Measurements from ENCODE around the gene PTPRJ.
A peak's percentile ranks its signal among the peaks of the same experiment; 100 is the strongest.
"Not testable (repeated sequence)": the region's sequence is repeated elsewhere in the genome, so short reads cannot be mapped to it uniquely, and the experiment has no call there.

Gene PTPRJ

DNA sequence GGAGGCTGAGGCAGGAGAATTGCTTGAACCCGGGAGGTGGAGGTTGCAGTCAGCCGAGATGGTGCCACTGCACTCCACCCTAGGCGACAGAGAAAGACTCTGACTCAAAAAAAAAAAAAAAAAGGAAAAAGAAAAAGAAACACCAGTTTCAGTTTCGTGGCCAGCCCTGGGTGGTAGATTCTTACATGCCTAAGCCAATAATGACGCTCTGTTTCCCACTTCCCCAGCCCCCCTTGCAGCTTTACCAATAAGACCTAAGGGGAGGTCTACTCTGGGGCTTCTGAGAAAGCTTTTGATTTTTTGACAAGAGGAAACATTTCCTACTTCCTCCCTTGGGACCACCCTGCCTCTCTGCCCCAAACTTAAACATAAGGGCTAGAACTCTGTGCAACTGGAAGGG is 30.0 kb upstream of the PTPRJ start:
- FAIRE-seq, result no peak
- TF ChIP-seq POLR2A (IDR thresholded peaks at IDR 0.05; ENCODE audit: low read depth, low read length), result no peak
- DNase-seq (ENCODE audit: insufficient read length, low spot score), result no peak

DNA sequence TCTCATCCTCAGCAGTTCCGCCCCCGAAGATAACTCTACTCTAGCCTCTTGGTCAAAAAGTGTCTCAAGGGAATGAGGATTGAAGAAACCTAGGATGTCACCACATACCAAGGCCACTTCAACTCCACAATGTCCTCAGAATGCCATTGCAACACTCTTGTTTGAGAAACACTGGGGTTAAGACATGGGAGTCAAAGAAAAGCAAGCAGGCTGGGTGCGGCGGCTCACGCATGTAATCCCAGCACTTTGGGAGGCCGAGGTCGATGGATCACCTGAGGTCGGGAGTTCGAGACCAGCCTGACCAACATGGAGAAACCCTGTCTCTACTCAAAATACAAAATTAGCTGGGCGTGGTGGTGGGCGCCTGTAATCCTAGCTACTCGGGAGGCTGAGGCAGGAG is 28.9 kb upstream of the PTPRJ start:
- not testable (repeated sequence) for DNase-seq (ENCODE audit: insufficient read length, low spot score); FAIRE-seq

DNA sequence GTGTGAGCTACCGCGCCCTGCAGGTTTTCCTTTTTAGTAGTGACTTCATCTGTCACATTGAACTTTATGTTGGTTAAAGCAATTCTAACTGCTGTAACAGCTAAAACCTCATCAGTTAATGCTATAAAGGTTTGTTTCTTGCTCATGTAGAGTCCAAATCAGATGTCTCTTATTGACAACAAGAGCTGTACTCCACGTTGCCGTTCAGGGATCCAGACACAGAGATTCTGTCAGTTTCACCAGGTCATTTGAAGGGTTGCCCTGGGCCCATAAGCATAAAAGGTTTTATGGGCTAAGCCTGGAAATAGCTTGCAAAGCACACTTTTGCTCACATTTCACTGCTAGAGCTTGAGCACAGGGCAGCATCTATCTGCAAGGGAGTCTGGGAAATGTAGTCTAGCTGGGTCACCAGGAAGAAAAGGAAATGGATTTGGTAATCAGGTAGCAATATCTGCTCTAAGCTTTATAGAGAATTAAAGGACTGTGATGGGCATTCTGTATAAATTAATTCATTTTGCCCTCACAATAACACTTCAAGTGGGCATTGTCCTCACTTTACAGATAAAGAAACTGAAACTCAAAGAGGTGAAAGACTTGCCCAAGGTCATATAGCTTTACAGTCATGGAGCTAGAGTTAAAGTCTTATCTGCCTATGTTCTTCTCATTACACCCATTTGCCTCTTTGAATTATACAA is 25.2 kb upstream of the PTPRJ start:
- TF ChIP-seq POLR2A (IDR thresholded peaks at IDR 0.05; ENCODE audit: low read depth, low read length), result no peak
- DNase-seq (ENCODE audit: insufficient read length, low spot score), result no peak
- no peak for FAIRE-seq

DNA sequence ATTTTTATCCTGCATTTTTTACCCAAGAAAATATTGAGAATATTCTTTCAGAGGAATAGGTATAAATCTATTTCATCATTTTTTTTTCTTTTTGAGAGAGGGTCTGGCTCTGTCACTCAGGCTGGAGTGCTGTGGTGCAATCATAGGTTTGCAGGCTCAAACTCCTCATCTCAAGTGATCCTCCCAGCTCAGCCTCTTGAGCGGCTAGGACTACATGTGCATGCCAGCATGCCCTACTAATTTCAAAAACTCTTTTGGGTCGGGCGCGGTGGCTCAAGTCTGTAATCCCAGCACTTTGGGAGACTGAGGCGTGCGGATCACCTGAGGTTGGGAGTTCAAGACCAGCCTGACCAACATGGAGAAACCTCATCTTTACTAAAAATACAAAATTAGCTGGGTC is 20.3 kb upstream of the PTPRJ start:
- DNase-seq (ENCODE audit: insufficient read length, low spot score), result no peak
- no peak for TF ChIP-seq POLR2A (IDR thresholded peaks at IDR 0.05; ENCODE audit: low read depth, low read length)
- FAIRE-seq, result no peak

DNA sequence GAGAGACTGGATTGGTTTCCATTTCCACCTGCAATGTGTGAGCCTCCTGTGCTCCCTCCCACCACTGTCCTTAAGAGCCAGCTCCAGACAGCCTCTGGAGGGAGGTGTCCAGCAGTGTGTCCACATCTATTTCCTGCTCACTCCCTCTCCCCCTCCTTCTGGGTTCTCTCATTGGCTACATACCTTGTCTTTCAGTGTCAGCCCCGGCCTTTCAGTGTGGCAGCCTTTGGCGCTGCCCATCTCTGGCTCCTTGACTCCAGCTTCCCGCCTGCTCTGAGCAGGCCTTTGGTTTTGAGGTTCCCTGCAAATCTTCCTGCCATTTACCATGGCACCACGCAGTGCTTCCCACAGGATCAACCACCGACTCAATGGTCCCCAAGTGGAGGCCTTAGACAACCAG is 19.0 kb upstream of the PTPRJ start:
- TF ChIP-seq POLR2A (IDR thresholded peaks at IDR 0.05; ENCODE audit: low read depth, low read length), result no peak
- FAIRE-seq, result no peak
- peak; percentile 75 for DNase-seq (ENCODE audit: insufficient read length, low spot score)

DNA sequence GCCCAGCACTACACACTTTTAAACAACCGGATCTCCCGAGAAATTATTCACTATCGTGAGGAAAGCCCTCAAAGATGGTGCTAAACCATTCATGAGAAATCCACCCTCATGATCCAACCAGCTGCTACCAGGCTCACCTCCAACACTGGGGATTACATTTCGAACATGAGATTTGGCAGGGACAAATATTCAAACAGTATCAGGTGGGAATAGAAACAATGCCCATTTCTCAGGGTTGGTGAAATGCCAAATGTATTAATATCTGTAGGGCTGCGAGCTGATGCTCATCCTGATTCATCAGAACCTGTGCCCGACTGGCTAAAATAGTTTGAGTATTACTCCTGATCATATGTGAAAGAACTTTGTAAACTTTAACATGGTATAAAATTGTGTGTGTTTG is 15.8 kb upstream of the PTPRJ start:
- FAIRE-seq, result no peak
- DNase-seq (ENCODE audit: insufficient read length, low spot score), result no peak
- no peak for TF ChIP-seq POLR2A (IDR thresholded peaks at IDR 0.05; ENCODE audit: low read depth, low read length)

DNA sequence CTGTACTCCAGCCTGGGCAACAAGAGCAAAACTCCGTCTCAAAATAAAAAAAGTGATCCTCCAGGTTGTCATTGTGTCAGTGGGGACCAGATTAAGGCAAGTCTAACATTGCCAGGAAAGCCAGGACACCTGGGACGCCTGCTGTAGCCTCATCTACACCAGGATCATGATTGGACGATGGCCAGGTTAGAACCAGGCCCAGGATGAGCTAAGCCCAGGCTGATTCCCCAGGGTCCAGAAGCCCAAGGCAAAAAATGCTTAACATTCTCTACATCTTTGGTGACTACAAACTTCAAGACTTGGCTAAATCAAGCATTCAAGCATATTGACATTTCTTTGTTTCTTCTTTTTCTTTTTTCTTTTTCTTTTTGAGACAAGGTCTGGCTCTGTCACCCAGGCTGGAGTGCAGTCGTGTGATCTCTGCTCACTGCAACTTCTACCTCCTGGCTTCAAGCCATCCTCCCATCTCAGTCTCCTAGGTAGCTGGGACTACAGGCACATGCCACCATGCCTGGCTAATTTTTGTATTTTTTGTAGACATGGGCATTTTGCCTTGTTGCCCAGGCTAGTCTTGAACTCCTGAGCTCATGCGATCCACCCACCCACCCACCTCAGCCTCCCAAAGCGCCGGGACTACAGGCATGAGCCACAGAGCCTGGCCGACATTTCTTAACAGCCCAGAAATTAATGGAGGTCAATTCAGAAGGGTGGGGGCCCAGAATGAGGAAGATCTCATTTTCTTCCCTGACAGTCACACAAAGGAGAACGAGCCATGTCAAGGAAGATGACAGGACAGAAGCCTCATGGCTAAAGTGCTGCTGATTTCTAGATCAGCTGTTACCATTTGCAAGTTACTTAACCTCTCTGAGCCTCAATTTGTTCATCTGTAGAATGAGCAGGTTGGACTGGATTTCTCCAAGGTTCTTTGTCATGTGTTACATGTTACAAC is 12.5 kb upstream of the PTPRJ start:
- FAIRE-seq (no peak), DNase-seq (ENCODE audit: insufficient read length, low spot score) (no peak)
- no peak for TF ChIP-seq POLR2A (IDR thresholded peaks at IDR 0.05; ENCODE audit: low read depth, low read length)

DNA sequence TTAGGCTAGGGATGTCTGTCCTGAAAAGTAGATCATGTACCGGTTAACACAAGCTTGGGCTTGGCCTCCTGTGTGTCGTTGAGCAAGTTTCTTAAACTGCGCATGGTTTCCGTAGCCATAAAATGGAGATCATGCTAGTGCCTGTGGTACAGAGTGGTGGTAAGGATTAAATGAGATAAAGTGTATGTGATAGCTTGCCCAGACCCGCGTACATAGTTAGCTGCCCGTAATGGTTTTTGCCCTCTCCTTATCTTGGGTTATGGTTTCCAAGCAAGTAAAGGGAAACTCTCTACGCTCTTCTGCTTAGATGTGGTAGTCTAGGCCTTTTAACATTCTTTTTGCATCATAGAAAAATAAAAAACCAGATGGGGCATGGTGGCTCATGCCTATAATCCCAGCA is 11.0 kb upstream of the PTPRJ start:
- DNase-seq (ENCODE audit: insufficient read length, low spot score) (no peak), FAIRE-seq (no peak)
- TF ChIP-seq POLR2A (IDR thresholded peaks at IDR 0.05; ENCODE audit: low read depth, low read length), result no peak

DNA sequence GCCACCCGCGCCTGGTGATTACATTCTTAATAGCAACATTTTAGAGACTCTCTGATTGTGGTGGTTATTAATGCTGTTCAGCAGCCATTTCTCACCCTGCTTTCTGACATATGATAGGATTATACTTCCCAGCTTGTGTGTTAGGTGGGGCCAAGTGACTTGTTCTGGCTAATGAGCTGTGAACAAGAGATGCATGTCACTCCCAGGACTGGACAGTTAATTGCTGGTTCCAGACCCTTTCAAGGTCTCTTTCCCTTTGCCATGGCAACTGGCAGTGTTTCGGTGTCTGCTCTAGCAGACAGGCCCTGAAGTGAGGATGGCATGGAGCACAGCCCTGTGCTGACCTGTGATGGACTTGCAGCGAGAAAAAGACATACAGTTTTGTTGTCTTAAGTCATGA is 8.9 kb upstream of the PTPRJ start:
- TF ChIP-seq POLR2A (IDR thresholded peaks at IDR 0.05; ENCODE audit: low read depth, low read length), result no peak
- FAIRE-seq, result no peak
- DNase-seq (ENCODE audit: insufficient read length, low spot score), result no peak

DNA sequence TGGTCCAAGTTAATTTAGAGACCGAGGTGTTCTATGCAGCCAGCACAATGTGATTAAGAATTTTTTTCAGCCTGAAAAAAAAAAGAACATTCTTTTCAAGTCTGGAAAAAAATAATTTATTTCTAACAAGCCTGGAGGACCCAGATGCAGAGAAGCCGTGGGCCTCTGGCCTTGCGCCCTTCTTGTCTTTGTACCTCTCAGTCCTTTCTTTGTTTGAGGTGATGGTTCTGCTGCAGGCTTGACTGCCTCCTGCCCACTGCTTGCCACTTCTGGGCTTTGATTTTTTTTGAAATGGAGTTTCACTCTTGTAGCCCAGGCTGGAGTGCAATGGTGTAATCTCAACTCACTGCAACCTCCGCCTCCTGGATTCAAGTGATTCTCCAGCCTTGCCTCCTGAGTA is 7.2 kb upstream of the PTPRJ start:
- FAIRE-seq (no peak), DNase-seq (ENCODE audit: insufficient read length, low spot score) (no peak)
- no peak for TF ChIP-seq POLR2A (IDR thresholded peaks at IDR 0.05; ENCODE audit: low read depth, low read length)

DNA sequence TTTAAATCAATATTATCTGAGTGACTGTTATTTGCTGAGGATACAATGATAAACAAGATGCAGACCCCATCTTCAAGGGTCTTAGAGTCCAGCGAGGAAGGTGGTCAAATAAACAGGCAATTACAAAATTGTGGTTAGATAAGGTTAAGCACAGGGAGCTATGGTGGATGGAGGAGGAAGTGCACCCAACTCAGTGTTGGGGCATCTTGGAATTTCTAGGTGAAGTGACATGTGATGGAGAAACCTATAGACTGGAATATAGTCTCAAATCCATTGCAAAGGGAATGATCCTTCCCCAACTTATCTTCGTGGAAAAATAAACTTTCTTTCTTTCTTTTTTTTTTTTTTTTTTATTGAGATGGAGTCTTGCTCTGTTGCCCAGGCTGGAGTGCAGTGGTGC is 3.4 kb upstream of the PTPRJ start:
- TF ChIP-seq POLR2A (IDR thresholded peaks at IDR 0.05; ENCODE audit: low read depth, low read length), result no peak
- no peak for DNase-seq (ENCODE audit: insufficient read length, low spot score)
- FAIRE-seq, result no peak

DNA sequence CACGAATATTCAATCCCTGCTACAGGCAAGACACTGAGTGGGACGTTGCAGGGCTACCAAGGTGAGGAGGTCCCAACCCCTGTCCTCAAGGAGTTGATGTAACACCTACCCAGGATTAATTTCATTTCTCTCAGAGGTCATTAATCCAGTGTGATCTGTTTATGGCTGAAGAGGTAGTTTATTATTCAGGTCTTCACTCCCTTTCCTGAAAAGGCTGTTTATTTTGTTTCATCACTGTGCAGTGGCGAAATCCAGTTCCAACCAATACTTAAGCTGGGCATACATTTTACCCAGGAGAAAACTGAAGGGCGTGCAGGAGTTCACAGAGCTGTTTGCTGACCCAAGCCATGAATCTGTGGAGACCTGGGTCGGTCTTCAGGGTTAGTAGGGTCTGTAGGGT is 2.7 kb upstream of the PTPRJ start:
- TF ChIP-seq POLR2A (IDR thresholded peaks at IDR 0.05; ENCODE audit: low read depth, low read length), result no peak
- DNase-seq (ENCODE audit: insufficient read length, low spot score), result no peak
- FAIRE-seq, result no peak

DNA sequence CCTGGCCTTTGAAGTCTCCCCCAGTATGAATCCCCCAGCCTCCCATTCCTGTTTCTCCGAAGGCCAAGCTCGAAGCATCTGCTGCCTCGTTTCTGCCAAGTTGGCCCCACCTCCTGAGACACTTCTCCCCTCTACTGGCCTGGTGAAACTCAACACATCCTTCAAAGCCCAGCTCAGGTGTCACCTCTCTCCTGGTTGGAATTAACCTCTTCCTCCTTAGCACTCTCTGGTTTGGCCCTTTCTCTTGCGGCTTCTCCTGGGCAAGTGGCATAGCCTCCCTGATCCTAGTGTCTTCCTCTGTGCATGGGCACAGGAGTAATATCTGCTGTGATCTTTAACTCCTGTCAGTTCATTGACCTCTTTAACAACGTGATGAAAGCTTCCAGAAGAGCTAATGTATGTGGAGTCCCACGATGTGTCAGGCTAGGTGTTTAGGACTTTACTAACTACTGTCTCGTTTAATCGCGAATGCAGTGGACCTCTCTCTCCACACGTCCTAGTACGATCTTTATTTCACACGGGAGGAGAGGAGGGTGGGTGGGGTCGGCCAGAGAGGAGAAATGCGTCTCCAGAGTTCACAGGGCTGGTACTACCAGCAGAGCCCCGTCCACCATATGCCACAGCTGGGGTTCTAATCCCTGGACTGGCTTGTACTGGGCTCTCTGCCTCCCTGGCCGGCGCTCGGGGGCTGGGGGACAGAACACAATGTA is 826 bp upstream of the PTPRJ start:
- FAIRE-seq (no peak), DNase-seq (ENCODE audit: insufficient read length, low spot score) (no peak)
- peak; percentile 12; the same call in 1 of the 2 replicates for TF ChIP-seq POLR2A (IDR thresholded peaks at IDR 0.05; ENCODE audit: low read depth, low read length)

DNA sequence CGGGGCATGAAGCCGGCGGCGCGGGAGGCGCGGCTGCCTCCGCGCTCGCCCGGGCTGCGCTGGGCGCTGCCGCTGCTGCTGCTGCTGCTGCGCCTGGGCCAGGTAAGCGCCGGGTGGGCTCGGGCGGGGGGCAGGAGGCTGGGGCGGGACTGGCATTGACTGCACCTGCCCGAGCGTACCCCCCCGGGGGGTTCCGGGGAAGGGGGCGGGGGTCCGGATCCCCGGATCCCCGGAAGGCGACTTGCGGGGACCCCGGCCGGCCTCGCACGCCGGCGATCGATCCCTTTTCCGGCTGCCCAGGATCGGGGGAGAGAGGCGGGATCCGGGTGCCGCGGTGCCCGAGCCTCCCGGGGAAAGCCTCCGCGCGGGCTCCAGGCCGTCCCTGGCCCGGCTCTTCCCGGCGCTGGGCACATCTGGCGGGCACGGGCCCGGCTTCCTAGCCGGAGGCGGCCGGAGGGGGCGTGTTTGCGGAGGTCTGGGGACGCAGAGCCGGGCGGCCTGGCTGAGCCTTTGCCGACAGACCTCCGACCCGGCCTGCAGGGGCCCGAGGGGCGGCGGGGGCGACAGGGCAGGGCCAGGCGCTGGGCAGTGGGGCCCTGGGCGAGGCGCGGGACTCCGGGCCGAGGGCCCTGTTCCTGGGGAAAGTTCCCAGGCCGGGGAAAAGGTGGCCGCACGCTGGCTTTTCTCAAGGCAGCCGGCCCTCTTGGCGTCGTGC is 705 bp downstream of the PTPRJ start:
- no peak for DNase-seq (ENCODE audit: insufficient read length, low spot score)
- no peak for TF ChIP-seq POLR2A (IDR thresholded peaks at IDR 0.05; ENCODE audit: low read depth, low read length)
- no peak for FAIRE-seq

Measured in H54 (cell line).